ENCODE data around the gene NPHS1.

NPHS1 gene

DNA sequence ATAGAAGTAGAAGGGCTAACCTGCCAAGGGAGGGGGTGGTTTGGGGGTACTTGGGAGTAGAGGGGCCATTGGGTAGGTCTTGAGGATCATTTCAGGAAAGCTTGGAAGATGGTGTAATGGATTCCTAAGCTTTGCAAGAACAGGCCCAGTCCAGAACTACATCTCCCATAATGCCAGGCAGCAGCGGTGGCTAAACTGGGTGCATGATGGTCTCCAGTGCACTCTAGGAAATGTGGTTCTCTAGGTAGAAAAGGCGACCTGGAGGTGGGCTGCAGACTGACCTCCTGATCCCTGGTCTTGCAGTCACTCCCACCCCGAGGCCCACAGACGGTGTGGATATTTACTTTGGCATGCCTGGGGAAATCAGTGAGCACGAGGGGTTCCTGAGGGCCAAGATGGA lies 19.9 kb upstream of the NPHS1 start:
- no peak for FAIRE-seq

DNA sequence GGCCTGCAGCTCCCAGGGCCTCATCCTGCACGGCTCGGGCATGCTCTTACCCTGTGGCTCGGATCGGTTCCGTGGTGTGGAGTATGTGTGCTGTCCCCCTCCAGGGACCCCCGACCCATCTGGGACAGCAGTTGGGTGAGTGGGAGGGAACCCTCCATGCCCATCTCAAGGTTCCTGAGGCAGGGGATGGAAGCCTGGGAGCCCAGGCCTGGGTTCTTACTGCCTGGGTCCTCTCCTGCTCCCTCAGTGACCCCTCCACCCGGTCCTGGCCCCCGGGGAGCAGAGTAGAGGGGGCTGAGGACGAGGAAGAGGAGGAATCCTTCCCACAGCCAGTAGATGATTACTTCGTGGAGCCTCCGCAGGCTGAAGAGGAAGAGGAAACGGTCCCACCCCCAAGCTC lies 19.3 kb upstream of the NPHS1 start:
- FAIRE-seq: no peak

DNA sequence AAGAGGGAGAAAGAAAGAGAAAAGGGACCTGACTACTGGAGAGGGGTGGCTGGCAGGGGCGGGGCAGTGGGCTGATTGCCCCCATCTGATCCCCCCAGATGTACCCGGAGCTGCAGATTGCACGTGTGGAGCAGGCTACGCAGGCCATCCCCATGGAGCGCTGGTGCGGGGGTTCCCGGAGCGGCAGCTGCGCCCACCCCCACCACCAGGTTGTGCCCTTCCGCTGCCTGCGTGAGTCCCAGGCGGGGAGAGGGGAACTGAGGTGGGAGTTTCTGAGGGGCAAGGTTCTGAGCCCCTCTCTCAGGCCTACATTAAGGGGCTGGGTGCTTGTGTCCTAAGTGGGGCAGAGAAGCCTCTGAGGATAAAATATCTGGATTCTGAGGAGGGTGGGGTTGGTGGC lies 18.5 kb upstream of the NPHS1 start:
- FAIRE-seq: no peak

DNA sequence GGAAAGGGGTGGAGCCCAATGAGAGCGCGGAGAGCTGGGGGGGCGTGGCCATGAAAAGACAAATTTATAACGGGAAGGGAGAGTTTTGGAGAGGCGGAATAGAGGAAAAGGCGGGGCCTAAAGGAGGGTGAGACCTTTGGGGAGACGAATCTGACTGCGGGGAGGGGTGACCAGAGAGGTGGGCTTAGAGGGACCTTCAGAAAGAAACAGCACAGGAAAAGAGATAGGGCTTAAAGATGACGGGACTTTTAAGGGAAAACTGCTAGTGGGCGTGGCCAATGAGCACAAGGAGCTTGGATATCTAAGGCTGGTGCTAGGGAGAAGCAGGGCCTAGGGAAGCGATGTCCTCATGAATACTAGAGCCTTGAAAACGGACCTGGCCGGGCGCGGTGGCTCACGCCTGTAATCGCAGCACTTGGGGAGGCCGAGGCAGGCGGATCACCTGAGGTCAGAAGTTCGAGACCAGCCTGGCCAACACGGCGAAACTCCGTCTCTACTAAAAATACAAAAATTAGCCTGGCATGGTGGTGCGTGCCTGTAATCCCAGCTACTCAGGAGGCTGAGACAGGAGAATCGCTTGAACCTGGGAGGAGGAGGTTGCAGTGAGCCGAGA lies 17.9 kb upstream of the NPHS1 start:
- FAIRE-seq: peak; percentile 97

DNA sequence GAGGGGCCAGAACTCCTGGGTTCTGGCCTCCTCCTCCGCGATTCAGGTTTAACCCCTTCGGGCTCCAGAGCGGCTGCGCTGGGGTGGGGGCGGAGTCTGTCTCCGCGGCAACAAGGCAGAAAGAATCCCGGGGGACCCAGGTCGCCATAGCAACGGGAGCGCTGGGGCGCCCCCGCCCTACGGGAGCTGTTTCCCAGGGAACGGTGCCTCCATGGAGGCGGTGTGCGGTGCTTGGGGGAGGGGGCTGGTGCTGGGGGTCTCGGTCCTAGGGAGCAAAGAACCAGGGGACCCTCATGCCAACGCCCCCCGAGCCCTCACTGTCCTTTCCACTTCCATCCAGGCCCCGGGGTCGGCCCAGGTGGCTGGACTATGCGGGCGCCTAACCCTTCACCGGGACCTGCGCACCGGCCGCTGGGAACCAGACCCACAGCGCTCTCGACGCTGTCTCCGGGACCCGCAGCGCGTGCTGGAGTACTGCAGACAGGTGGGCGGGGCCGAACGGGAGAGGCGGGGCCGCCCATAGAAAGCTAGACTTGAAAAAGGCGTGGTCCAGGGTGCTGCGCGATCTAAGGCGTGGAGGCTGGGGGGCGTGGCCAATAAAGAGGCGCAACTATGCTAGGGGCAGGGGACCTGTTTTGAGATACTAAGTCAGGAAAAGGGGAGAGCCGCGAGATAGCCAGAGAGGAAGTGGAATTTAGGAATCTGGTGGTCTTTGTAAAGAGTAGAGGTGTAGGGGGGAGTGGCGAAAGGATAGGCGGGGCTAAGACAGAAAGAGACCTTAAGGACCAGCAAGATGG lies 17.2 kb upstream of the NPHS1 start:
- FAIRE-seq: peak; percentile 92

DNA sequence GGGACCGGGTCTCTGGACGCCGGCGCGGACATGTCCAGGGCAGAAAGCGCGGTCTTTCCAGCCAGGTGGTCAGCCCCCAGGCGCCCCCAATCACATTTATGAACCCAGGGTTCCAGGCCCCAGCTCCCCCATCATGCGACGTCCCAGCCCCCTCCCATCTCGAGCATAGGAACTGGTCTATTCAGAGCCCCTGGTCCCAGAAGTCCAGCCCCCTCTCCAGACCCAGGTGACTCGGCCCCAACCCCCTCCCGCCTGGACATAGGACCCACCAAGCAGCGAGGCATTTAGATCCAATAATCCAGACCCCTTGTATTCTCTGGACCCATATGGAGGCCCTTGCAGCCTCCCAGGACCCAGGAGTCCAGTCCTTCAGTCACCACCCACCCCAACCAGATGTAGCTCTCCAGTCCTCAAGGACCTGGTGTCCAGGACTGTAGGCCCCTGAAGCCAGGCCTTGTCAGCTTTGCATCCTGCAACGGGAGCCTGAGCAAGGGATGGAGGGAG lies 16.6 kb upstream of the NPHS1 start:
- no peak for FAIRE-seq

DNA sequence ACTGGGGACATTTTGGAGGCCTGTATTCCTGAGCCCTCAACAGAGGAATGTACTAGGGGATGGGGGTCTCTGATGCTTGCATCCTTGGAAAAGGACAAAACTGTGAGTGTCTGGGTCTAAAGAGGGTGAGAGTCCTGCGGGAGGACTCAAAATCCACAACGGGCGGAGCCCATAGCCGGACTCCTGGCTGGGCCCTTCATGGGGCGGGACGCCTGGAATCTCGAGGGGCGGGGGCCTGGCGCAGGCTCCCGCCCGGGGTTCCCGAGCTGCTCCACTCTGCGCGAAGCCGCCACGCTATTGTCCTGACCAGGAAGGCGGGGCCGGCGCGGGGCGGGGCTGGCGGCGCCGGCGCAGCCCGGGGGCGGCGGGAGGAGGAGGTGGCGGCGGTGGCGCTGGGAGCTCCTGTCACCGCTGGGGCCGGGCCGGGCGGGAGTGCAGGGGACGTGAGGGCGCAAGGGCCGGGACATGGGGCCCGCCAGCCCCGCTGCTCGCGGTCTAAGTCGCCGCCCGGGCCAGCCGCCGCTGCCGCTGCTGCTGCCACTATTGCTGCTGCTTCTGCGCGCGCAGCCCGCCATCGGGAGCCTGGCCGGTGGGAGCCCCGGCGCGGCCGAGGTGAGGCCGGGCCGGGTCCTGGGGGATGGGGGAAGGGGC lies 16.0 kb upstream of the NPHS1 start, which contains the start of gene APLP1:
Gene APLP1, plus strand, starts transcription at position 403 of the 651 bp plus-strand sequence. Its CDS starts 63 bp downstream, at position 466.
- FAIRE-seq: no peak

DNA sequence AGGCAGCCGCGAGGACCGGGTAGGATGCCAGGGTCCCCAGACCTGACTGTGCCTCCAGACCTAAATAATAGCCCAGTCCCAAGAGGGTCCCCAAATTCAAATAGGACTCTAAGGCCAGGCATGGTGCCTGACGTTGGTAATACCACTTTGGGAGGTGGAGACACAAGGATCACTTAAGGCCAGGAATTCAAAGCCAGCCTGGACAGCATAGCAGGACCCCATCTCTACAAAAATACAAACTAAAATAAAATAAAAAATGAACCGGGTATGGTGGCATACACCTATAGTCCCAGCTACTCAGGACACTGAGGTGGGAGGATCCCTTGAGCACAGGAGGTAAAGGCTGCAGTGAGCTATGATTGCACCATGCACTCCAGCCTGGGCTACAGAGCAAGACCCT lies 10.7 kb upstream of the NPHS1 start:
- FAIRE-seq: no peak

DNA sequence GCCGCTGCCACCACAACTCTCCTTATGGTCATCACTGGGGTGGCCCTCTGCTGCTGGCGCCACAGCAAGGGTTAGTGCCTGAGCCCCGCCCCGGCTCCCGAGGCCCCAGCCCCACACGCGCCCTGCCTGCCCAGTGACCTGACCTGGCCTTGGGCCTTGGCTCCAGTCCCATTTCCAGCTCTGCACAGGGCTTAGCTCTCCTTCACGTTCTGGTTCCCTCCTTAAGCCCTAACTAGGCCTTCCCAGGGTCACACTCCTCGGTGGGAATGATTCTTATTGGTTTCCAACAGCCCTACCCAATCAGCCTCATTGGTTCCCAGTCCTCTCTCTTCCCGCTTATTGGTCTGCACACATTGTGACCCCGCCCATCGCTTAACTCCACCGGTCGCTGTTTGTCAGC lies 10.2 kb upstream of the NPHS1 start:
- no peak for FAIRE-seq

DNA sequence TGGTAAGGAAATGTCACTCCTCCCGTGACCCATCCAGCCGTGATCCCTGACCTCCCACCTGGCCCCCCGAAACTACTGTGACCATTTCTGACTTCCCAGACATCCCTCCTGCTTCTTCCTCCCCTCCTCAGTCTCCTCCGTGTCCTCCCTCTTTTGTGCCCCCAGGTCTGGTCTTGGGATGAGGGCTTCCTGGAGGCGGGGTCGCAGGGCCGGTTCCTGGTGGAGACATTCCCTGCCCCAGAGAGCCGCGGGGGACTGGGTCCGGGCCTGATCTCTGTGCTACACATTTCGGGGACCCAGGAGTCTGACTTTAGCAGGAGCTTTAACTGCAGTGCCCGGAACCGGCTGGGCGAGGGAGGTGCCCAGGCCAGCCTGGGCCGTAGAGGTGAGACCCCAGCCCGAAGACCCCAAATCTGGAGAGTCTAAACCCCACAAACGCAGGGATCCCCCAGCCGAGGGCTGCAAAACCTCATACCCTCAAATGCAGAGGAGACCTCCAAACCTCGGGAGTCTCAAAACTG lies 9.4 kb upstream of the NPHS1 start:
- no peak for FAIRE-seq

DNA sequence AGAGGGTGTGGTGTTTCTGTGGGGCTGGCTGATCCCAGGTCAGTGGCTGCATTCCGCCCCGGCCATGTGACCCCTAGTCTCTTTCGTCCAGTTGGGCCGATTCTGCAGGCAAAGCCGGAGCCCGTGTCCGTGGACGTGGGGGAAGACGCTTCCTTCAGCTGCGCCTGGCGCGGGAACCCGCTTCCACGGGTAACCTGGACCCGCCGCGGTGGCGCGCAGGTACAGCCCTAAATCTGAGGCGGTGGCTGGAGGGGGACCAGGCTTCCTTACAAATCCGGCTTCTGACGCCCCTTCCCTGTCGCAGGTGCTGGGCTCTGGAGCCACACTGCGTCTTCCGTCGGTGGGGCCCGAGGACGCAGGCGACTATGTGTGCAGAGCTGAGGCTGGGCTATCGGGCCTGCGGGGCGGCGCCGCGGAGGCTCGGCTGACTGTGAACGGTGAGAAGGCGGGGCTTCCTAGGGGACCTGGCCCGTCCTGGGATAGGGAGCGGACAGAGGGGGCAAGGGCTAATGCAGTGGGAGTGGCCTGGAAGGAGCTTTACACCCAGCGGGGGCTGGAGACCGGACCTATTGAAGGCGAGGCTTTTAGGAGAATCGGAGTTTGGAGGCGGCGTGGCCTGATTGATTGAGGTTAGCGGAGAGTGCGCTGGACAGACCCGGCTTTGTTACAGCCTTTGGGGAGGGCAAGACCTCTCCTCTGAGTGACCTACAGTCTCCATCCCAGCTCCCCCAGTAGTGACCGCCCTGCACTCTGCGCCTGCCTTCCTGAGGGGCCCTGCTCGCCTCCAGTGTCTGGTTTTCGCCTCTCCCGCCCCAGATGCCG lies 8.7 kb upstream of the NPHS1 start:
- no peak for FAIRE-seq

DNA sequence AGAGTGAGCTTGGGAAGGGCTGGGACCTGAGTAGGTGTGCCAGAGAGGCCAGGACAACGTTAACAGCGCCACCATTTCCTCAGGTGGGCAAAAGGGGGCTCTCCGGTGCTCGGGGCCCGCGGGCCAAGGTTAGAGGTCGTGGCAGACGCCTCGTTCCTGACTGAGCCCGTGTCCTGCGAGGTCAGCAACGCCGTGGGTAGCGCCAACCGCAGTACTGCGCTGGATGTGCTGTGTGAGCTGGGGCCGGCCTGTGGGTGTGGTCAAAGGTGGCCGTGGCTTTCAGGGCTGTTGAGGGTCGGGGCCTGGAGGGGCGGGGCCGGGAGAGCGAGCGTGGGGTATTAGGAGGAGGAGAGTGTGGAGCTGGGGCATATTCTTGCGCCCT lies 8.1 kb upstream of the NPHS1 start:
- no peak for FAIRE-seq

DNA sequence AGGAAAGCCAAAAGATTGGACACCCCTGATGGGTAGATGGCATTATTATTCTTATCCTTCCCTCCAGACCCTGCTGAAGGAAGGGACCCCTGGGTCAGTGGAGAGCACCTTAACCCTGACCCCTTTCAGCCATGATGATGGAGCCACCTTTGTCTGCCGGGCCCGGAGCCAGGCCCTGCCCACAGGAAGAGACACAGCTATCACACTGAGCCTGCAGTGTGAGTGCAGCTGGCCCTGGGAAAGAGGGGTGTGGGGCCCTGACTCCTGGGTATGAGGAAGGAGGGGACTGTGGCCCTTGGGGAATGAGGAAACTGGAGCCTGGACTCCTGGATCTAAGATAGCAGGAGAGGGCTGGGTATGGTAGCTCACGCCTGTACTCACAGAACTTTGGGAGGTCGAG lies 7.1 kb upstream of the NPHS1 start:
- FAIRE-seq: no peak

DNA sequence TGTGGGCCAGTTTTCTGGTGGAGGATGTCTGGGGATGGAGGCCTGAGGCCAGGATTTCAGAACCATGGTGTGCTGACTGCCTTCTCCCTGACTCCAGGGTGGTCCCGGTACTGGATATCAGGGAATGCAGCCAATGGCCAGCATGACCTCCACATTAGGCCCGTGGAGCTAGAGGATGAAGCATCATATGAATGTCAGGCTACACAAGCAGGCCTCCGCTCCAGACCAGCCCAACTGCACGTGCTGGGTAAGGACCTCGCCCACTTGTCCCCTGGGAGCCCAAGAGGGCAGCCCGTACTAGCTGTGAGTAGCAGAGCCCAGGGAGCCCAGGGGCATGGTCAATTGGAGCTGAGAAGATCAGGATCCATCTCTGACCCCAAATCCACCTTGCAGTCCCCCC lies 6.0 kb upstream of the NPHS1 start:
- no peak for FAIRE-seq

DNA sequence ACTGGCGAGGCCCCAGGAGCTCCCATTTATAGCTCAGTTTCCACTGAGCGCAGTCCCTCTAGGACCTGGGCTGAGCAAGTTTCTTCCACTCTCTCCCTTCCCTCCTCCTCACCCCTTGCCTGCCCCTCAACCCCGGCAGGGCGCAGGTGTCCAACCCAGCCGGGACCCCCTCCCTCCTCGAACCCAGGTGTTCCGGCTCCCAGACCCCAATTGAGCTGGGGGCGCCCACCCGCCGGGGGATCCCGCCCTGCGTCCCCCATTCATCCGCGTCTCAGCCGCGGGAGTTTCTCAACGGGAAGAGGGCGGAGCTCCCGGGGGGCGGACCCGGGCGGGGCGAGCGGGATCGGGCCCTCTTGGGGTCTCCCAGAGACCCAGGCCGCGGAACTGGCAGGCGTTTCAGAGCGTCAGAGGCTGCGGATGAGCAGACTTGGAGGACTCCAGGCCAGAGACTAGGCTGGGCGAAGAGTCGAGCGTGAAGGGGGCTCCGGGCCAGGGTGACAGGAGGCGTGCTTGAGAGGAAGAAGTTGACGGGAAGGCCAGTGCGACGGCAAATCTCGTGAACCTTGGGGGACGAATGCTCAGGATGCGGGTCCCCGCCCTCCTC lies 4.3 kb upstream of the NPHS1 start, which contains the start of gene KIRREL2:
Gene KIRREL2, plus strand, starts transcription at position 366 of the 604 bp plus-strand sequence. Its CDS starts 209 bp downstream, at position 575.
- FAIRE-seq: no peak

DNA sequence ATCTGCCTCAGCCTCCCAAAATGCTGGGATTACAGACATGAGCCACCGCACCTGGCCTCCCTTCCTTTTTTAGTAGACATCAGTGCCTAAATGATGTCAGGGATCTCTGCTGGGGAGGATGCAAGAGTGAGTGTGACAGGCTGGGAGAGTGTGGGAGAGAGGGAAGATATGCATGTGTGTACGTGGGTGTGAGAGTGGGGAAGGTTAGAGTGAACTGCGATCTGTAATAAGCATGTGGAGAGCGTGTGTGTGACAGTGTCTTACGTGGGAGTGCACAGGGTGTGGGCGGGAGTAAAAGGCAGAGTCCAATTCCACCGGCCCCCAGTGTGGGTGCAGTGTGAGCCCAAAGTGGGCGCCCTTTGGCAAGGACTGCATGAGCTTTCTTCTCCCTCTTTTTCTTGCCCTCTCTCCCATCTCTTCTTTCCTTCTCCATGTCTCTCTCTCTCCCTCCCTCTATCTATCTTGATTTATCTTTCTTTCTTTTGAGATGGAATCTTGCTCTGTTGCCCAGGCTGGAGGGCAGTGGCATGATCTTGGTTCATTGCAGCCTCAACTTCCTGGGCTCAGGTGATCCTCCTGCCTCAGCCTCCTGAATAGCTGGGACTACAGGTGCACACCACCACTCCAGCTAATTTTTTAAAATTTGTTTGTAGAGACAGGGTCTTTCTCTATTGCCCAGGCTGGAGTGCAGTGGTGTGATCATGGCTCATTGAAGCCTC lies 893 bp upstream of the NPHS1 start:
- no peak for FAIRE-seq

DNA sequence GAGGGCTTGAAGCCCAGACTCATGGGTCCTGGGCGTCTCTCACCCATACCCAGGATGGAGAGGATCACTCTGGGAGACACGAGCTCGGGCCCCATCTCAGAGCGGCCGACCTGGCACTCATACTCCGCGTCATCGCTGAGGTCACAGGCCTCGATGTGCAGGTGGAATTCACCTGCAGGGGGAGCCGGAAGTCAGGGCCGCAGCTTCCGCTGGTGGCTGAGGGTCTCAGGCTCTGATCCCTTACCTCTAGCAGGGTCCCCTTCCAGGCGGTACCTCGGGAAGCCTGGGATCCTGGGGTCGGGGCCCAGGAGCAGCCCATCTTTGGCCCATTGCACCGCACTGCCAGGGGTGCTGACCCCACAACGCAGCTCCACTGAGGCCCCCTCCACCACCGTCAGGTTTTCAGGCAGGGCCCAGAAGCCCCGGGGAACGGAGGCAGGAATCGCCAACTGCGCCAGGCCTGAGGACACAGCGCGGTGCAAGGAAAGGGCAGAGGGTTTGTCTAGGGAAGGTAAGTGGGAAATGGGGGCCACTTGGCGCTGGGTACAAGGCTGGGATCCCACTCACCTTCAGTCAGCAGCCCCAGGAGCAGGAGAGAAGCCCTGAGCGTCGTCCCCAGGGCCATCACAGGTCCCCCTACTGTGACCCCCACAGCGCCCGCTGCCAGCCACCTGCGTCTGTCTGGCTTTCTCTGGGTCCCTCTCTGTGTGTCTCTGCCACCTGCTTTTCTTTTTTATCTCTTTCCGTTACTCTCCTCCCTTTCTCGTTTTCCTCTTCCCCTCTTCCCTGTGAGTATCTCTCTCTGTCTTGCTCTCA lies 883 bp downstream of the NPHS1 start:
- FAIRE-seq: no peak

DNA sequence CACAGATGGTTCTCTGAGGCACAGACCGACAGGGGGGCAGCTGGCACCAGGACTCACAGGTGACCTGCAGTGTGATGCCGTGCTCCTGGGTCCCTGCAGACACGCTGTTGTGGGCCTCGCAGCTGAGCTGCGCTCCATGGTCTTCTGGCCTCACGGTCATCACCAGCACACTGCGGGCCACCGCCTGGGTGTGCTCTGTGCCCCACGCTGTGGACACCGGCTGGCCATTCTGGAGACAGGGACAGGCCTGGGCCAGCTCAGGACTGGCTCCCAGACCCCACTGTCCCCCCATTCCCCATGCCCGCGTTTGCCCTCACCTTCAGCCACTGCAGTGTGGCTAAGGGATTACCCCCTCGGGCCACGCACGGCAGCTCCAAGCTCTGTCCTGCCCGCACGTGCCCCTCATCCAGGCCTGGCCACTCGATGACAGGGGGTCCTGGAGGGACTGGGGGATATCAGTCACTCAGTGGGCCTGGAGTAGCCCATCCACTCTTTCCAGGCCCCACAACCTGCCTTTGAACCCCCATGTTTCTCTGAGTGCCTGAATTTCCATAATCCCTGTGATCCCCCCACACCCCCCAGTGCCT lies 3.3 kb downstream of the NPHS1 start:
- no peak for FAIRE-seq

DNA sequence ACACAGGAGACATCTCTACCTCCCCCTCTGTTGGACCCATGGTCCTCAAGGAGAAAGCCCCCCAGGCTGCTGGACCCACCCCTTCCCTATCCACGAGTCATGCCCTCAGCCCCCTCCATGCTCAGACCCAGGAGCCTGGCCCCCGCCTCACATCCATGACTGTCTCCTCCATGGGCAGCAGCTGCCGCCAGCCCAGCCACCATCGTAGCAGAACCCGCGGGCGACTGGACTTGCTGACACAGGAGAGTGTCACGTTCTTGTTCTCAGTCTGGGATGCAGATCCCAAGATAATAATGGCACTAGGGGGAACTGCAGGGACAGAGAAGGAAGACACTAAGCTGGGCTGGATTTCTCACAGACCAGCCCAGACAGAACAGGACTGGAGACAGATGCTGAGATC lies 3.8 kb downstream of the NPHS1 start:
- FAIRE-seq: no peak

DNA sequence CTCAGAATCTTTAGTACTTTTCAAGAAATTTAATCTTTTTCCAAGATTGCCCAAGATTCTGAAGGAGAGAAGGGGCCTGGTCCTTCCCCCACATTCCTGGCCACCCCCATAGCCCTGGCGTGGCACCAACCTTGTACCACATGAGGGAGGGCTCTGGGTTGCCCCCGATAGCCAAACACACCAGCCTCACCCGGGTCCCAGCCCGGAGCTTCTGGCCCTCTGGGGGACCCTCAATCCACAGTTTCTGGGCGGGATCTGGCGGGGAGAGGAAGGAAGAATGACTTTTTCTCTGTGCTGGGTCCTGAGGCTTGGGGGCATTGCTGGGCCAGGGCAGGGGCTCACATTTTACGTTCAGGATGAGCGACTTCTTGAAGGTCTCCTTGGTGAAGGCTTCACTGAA lies 4.4 kb downstream of the NPHS1 start:
- FAIRE-seq: no peak

All from G401.6 (cell line).